WTC11 (cell line): Measurements from ENCODE around the gene KLK2. TPM values are rescaled to one million over a fixed set of nuclear protein-coding genes. Genes with fewer than 3 reads are reported as not detected.

Source experiments
- ATAC-seq: fragments of 200-7000 bp; cut with Tn5 transposase; 2 replicates; pipeline ENCODE4 v1.10.0; 2021; ENCODE audit warnings: mild to moderate bottlenecking, moderate library complexity
- CTCF ChIA-PET: fragments of 300-600 bp; sonication (Branson Sonifier 250); formaldehyde crosslinking; loops from one replicate; lab custom pipeline; 2021; ENCODE audit warnings: antibody characterized with exemption; lab: Charles Lee
- POLR2A ChIA-PET: fragments of 350-600 bp; sonication (Branson Sonifier 250); formaldehyde crosslinking; loops from one replicate; lab custom pipeline; 2021; ENCODE audit warnings: antibody characterized with exemption; lab: Charles Lee
- DNase-seq: peaks from one replicate; pipeline ENCODE4 v3.0.0; 2021; ENCODE audit warnings: low spot score
- H3K27ac Mint-ChIP-seq: 2 replicates; pipeline ENCODE4 v1.8.0; 2021; ENCODE audit warnings: mixed read lengths
- H3K27me3 Mint-ChIP-seq: 2 replicates; pipeline ENCODE4 v1.8.0; 2021; ENCODE audit warnings: low read depth, mild to moderate bottlenecking, moderate library complexity, mixed read lengths
- H3K36me3 Mint-ChIP-seq: 2 replicates; pipeline ENCODE4 v1.8.0; 2021; ENCODE audit warnings: mixed read lengths
- H3K4me1 Mint-ChIP-seq: 2 replicates; pipeline ENCODE4 v1.8.0; 2022; ENCODE audit warnings: mixed read lengths
- H3K4me3 Mint-ChIP-seq: 2 replicates; pipeline ENCODE4 v1.8.0; 2021; ENCODE audit warnings: mild to moderate bottlenecking, moderate library complexity, mixed read lengths
- H3K9me3 Mint-ChIP-seq: 2 replicates; pipeline ENCODE4 v1.8.0; 2021; ENCODE audit warnings: mixed read lengths
- ATF6 ChIP-seq: sonication (generic); formaldehyde crosslinking; IDR thresholded peaks from 2 replicates; pipeline ENCODE4 v1.8.1; 2023; ENCODE audit warnings: mild to moderate bottlenecking, missing genetic modification reagents
- ERG ChIP-seq: fragments of 250-450 bp; sonication (Bioruptor Pico); IDR thresholded peaks from 2 replicates; pipeline ENCODE4 v1.8.0; 2021; ENCODE audit warnings: mild to moderate bottlenecking
- ETV6 ChIP-seq: sonication (generic); formaldehyde crosslinking; IDR thresholded peaks from 2 replicates; pipeline ENCODE4 v1.8.1; 2022; ENCODE audit warnings: mild to moderate bottlenecking, missing genetic modification reagents
- MXD4 ChIP-seq: fragments of 250-450 bp; sonication (Bioruptor Pico); IDR thresholded peaks from 2 replicates; pipeline ENCODE4 v1.8.0; 2021; ENCODE audit warnings: mild to moderate bottlenecking, moderate library complexity, borderline replicate concordance
- MYBL2 ChIP-seq: sonication (generic); formaldehyde crosslinking; IDR thresholded peaks from 2 replicates; pipeline ENCODE4 v1.8.1; 2023; ENCODE audit warnings: mild to moderate bottlenecking, moderate library complexity, missing genetic modification reagents
- NR2C2 ChIP-seq: sonication (generic); formaldehyde crosslinking; IDR thresholded peaks from 2 replicates; pipeline ENCODE4 v1.8.0; 2022; ENCODE audit warnings: mild to moderate bottlenecking, missing genetic modification reagents
- OVOL2 ChIP-seq: fragments of 250-450 bp; sonication (Bioruptor Pico); IDR thresholded peaks from 2 replicates; pipeline ENCODE4 v1.9.0; 2021; ENCODE audit warnings: mild to moderate bottlenecking, borderline replicate concordance
- PRDM15 ChIP-seq: sonication (generic); formaldehyde crosslinking; IDR thresholded peaks from 2 replicates; pipeline ENCODE4 v1.8.0; 2022; ENCODE audit warnings: missing genetic modification reagents
- RORB ChIP-seq: fragments of 250-450 bp; sonication (Bioruptor Pico); IDR thresholded peaks from 2 replicates; pipeline ENCODE4 v1.9.0; 2021; ENCODE audit warnings: mild to moderate bottlenecking
- SMAD4 ChIP-seq: sonication (generic); formaldehyde crosslinking; IDR thresholded peaks from 2 replicates; pipeline ENCODE4 v1.8.0; 2022; ENCODE audit warnings: mild to moderate bottlenecking, missing genetic modification reagents
- SOX15 ChIP-seq: fragments of 250-450 bp; sonication (Bioruptor Pico); IDR thresholded peaks from 2 replicates; pipeline ENCODE4 v1.9.0; 2021; ENCODE audit warnings: mild to moderate bottlenecking
- SP1 ChIP-seq: sonication (generic); formaldehyde crosslinking; conservative IDR thresholded peaks from 2 replicates; pipeline ENCODE4 v1.8.1; 2022; ENCODE audit warnings: missing genetic modification reagents
- TEAD4 ChIP-seq: sonication (generic); formaldehyde crosslinking; IDR thresholded peaks from 2 replicates; pipeline ENCODE4 v1.8.0; 2022; ENCODE audit warnings: mild to moderate bottlenecking, missing genetic modification reagents
- ZNF138 ChIP-seq: sonication (generic); formaldehyde crosslinking; conservative IDR thresholded peaks from 2 replicates; pipeline ENCODE4 v1.8.1; 2022; ENCODE audit warnings: mild to moderate bottlenecking, moderate library complexity, missing genetic modification reagents
- ZNF396 ChIP-seq: fragments of 250-450 bp; sonication (Bioruptor Pico); IDR thresholded peaks from 2 replicates; pipeline ENCODE4 v1.8.0; 2021; ENCODE audit warnings: mild to moderate bottlenecking, moderate library complexity, borderline replicate concordance
- ZNF416 ChIP-seq: fragments of 250-450 bp; sonication (Bioruptor Pico); IDR thresholded peaks from 2 replicates; pipeline ENCODE4 v1.9.0; 2021; ENCODE audit warnings: mild to moderate bottlenecking, inconsistent platforms
- ZNF532 ChIP-seq: fragments of 250-450 bp; sonication (Bioruptor Pico); IDR thresholded peaks from 2 replicates; pipeline ENCODE4 v1.9.0; 2021; ENCODE audit warnings: mild to moderate bottlenecking, borderline replicate concordance
- total RNA-seq: library from RNA; stranded (reverse); gene quantifications from 3 replicates; pipeline ENCODE4 v1.2.3, GENCODE V29; 2021
- TF ChIP-seq, protein P1 (sequence below): sonication (generic); formaldehyde crosslinking; conservative IDR thresholded peaks from 2 replicates; pipeline ENCODE4 v1.8.1; 2022; ENCODE audit warnings: mild to moderate bottlenecking, missing genetic modification reagents
- TF ChIP-seq, protein P2 (sequence below): fragments of 250-450 bp; sonication (Bioruptor Pico); IDR thresholded peaks from 2 replicates; pipeline ENCODE4 v1.9.0; 2021; ENCODE audit warnings: moderate library complexity, mild to moderate bottlenecking, inconsistent platforms, borderline replicate concordance
- TF ChIP-seq, protein P3 (sequence below): fragments of 200-600 bp; IDR thresholded peaks from 2 replicates; pipeline ENCODE4 v1.8.0; 2022; ENCODE audit warnings: antibody characterized with exemption

KLK2 gene
- total RNA-seq, 1 experiment from 2014 or later: not detected

DNA sequence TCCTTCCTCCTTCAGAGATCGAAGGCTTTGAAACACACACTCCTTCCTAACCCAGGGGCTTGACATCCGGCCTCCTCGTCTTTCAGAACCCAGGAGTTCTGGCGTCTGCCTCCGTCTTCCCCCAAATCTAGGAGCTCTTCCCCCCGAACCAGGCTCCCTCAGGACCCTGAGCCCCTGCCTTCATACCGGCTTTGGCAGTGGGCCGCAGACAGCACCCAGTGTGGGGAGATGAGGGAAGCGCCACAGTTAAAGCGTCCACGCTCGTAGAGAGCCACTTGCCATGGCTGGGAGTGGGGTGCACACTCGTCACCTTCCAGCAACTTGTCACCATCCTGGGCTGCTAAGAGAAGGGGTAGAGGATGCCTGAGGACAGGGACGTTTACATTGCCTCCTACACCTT is 45.8 kb upstream of the KLK2 start:
- Mint-ChIP-seq H3K36me3 (no peaks in the 10 kb centered on the region), H3K27me3 (peaks cover 56% of the 10 kb centered on the region), H3K27ac (no peak overlapping the region), H3K9me3 (no peaks in the 10 kb centered on the region), H3K4me1 (peaks cover 3% of the 10 kb centered on the region; the same call in 1 of the 2 replicates), H3K4me3 (no peak overlapping the region)
- TF ChIP-seq, protein P1, sequence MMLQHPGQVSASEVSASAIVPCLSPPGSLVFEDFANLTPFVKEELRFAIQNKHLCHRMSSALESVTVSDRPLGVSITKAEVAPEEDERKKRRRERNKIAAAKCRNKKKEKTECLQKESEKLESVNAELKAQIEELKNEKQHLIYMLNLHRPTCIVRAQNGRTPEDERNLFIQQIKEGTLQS (CRISPR knock-in tag): no peak
- TF ChIP-seq MYBL2 (no peak), ZNF416 (CRISPR knock-in tag) (no peak), OVOL2 (CRISPR knock-in tag) (no peak), ERG (CRISPR knock-in tag) (no peak), MXD4 (CRISPR knock-in tag) (no peak), NR2C2 (CRISPR knock-in tag) (no peak), PRDM15 (CRISPR knock-in tag) (no peak), ZNF396 (no peak), RORB (CRISPR knock-in tag) (no peak), ZNF138 (CRISPR knock-in tag) (no peak), SOX15 (CRISPR knock-in tag) (no peak), ZNF532 (no peak)
- ATAC-seq: no peak
- DNase-seq: no peak
- CTCF ChIA-PET: no interaction called here
- POLR2A ChIA-PET: no interaction called here

GRCh38 chr19:50829801-50830200 is 43.4 kb upstream of the KLK2 start:
- H3K27me3 Mint-ChIP-seq: peaks cover 55% of the 10 kb centered on the region
- peaks cover 3% of the 10 kb centered on the region; the same call in 1 of the 2 replicates for H3K4me1 Mint-ChIP-seq
- ATAC-seq: no peak
- no peak for DNase-seq
- CTCF ChIA-PET: interaction anchor here (0.9 to 1.4 kb wide), 3 partner anchors 9 to 274 kb away, joined by 3 read pairs; no protein-coding TSS in a partner anchor
- POLR2A ChIA-PET: no interaction called here
- no peaks in the 10 kb centered on the region for H3K9me3 Mint-ChIP-seq
- no peak overlapping the region for H3K4me3 Mint-ChIP-seq
- no peak overlapping the region for H3K27ac Mint-ChIP-seq
- no peaks in the 10 kb centered on the region for H3K36me3 Mint-ChIP-seq
- TF ChIP-seq SMAD4 (CRISPR knock-in tag) (no peak), MXD4 (CRISPR knock-in tag) (no peak), SP1 (no peak), ETV6 (CRISPR knock-in tag) (no peak), TEAD4 (CRISPR knock-in tag) (no peak), ATF6 (CRISPR knock-in tag) (no peak)
- TF ChIP-seq, protein P2, sequence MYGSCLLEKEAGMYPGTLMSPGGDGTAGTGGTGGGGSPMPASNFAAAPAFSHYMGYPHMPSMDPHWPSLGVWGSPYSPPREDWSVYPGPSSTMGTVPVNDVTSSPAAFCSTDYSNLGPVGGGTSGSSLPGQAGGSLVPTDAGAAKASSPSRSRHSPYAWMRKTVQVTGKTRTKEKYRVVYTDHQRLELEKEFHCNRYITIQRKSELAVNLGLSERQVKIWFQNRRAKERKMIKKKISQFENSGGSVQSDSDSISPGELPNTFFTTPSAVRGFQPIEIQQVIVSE: no peak
- TF ChIP-seq, protein P3, sequence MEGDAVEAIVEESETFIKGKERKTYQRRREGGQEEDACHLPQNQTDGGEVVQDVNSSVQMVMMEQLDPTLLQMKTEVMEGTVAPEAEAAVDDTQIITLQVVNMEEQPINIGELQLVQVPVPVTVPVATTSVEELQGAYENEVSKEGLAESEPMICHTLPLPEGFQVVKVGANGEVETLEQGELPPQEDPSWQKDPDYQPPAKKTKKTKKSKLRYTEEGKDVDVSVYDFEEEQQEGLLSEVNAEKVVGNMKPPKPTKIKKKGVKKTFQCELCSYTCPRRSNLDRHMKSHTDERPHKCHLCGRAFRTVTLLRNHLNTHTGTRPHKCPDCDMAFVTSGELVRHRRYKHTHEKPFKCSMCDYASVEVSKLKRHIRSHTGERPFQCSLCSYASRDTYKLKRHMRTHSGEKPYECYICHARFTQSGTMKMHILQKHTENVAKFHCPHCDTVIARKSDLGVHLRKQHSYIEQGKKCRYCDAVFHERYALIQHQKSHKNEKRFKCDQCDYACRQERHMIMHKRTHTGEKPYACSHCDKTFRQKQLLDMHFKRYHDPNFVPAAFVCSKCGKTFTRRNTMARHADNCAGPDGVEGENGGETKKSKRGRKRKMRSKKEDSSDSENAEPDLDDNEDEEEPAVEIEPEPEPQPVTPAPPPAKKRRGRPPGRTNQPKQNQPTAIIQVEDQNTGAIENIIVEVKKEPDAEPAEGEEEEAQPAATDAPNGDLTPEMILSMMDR: no peak
